Measurements from ENCODE around the gene IL20. TPM values are rescaled to one million over a fixed set of nuclear protein-coding genes. Genes with fewer than 3 reads are reported as not detected.

Gene IL20
- total RNA-seq, 1 donor from 2014 or later = not detected

DNA sequence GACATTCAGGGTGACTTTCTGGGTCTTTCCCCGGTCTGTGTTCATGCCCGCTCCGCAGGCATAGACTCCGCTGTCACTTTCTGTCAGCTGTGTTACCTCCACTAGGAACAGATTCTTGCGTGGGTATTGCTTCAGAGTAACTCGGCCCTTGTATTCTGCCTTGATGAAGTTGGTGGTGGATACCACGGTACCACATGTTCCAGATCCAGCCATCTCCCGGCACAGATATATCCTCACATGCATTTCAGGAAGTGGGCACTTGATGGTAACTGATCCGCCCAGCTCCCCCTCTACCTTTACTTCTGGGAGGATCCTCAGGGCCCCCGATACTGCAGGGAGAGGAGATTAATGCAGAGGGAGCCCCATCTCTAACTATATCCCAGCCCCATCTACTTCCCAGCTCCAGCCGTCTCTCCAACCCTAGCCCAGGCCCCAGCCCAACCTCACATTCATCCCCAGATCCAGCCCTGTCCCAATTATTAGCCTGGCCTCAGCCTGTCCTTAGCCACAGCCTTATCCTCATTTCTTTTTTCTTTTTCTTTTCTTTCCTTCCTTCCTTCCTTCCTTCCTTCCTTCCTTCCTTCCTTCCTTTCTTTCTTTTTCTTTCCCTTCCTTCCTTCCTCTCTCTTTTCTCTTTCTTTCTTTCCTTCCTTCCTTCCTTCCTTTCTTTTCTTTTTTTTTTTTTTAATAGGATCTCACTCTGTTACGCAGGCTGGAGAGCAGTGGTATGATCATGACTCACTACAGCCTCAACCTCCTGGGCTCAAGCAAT is 48.5 kb downstream of the IL20 start:
- intact Hi-C loops (cut with DNase I) = loop anchor here (10.0 kb wide), 1 partner anchor 179 kb away; no protein-coding TSS in a partner anchor
- ATAC-seq (no peak), DNase-seq (ENCODE audit: low spot score) (no peak)

DNA sequence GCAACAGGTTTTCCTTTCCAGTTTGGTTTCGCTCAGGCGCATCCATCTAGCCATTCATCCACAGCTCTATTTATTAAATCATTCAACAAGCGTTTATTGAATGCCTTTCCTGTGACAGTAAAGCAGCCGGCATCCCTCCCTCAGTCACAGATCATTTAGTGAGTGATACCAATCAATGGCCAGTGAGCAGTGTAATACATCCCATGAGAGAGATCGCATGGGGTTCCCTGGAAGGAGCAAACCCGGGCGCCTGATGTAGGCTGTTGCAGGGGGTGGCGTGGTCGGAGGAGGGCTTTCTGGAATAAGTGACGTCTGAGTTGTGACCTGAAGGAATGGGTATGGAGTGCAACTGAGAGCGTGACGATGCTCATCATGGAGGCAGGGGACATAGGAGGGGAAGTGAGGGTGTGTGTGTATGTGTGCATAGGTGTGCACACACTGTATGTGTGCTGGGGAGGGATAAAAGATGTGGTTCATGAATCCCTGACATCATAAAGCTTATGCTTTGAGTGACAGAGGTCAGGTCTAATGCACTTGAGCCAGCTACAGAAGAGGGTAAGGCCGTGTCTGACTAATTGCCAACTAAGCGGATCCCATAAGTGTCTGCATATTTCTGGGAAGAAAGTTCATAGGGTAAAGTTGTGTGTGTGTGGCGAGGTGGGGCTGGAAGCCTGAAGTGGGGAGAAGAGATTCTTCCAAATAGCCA is 49.8 kb downstream of the IL20 start:
- ATAC-seq (no peak), DNase-seq (ENCODE audit: low spot score) (no peak)
- intact Hi-C loops (cut with DNase I) = loop anchor here (5.0 to 10.0 kb wide), 2 partner anchors 180 to 298 kb away; no protein-coding TSS in a partner anchor

DNA sequence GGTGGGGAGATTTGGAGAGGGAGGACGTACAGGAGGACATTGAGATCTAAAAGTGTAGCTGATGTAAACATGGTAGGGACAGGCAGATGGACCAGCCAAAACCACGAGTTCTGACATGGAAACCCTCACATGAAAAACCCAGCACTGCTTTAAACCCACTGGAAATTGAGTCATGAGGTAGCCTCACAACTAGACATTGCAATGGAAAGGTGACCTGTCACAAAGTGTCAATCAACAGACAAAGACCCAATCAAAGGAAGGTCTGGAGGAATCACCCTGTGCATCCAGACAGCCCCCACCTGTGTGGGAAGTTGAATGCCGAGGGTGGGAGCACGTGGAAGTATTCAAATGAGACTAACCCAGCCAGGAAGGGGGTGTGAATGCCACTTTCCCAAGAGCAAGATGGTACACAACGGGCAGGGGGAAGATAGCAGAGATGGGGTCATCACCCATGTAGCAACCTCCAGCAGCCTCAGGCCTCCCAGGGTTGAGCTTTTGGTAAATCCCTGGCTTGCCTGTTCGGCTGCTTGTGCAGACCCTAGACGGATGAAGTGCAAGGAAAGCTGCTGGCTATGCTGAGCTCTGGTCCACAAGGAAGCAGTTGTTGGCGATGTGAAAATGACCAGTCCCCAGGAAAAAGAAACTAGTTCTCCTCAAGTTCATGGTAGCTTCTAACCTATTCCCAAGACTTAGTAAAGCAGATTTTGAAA is 50.7 kb downstream of the IL20 start:
- ATAC-seq (no peak), DNase-seq (ENCODE audit: low spot score) (no peak)
- intact Hi-C loops (cut with DNase I) = loop anchor here (5.0 to 10.0 kb wide), 2 partner anchors 181 to 299 kb away; no protein-coding TSS in a partner anchor

DNA sequence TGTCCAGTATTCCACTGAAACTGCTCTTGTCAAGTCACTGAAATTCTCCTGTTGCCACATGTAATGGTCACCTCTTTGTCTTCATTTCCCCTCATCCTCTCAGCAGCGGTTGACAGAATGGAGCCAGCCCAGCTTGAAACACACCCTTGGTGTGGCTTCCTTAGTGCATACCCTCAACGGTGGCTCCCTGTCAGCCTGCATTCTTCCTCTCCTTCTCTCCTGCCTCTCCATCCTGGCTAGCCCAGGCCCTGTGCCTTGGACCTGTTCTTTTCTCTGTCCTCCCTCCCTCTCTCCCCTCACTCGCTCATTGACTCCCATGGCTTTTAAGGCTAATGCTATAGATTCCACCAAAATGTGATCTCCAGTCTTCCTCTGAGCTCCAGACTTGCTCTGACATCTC is 52.7 kb downstream of the IL20 start:
- DNase-seq (ENCODE audit: low spot score) = no peak
- intact Hi-C loops (cut with DNase I) = loop anchor here (5.0 to 10.0 kb wide), 2 partner anchors 183 to 301 kb away; no protein-coding TSS in a partner anchor
- no peak for ATAC-seq

Other genes starting within 250 kb of the IL20 start
- gene DYRK3, start 230.1 kb upstream of the IL20 start, total RNA-seq = 9.5 TPM
- 56.3 TPM for gene MAPKAPK2, start 180.7 kb upstream of the IL20 start, total RNA-seq
- not detected for gene IL19, start 94.8 kb upstream of the IL20 start, total RNA-seq
- gene IL10, start 93.1 kb upstream of the IL20 start, total RNA-seq = 1.1 TPM
- not detected for gene IL24, start 31.8 kb downstream of the IL20 start, total RNA-seq
- gene FCMR, start 56.3 kb downstream of the IL20 start, total RNA-seq = 5.0 TPM
- gene PIGR, start 80.8 kb downstream of the IL20 start, total RNA-seq = 0.49 TPM
- gene FCAMR, start 104.8 kb downstream of the IL20 start, total RNA-seq = not detected
- 0.49 TPM for gene C1orf116, start 167.1 kb downstream of the IL20 start, total RNA-seq
- 15.3 TPM for gene YOD1, start 185.6 kb downstream of the IL20 start, total RNA-seq
- gene PFKFB2, start 187.7 kb downstream of the IL20 start, total RNA-seq = 16.7 TPM
- gene C4BPB, start 223.2 kb downstream of the IL20 start, total RNA-seq = 1.8 TPM
- gene C4BPA, start 238.6 kb downstream of the IL20 start, total RNA-seq = 0.27 TPM

Data from sciatic nerve (tissue), 2 donors.